Measurements from ENCODE around the gene IDH3A.
"Not testable (repeated sequence)": the region's sequence is repeated elsewhere in the genome, so short reads cannot be mapped to it uniquely, and the experiment has no call there.

IDH3A gene

GRCh38 chr15:78129751-78130287 is 19.3 kb upstream of the IDH3A start:
- no peak for DNase-seq

GRCh38 chr15:78130466-78131294 is 18.5 kb upstream of the IDH3A start:
- no peak for DNase-seq

GRCh38 chr15:78131295-78132061 is 17.7 kb upstream of the IDH3A start, which contains the start of gene CIB2:
Gene CIB2, minus strand, starts transcription at chr15:78131445. Its CDS starts 230 bp downstream, at chr15:78131215.
- peak; percentile 69 for DNase-seq

- DNase-seq: no peak
Observed at GRCh38 chr15:78133801-78134200, 15.4 kb upstream of the IDH3A start.

GRCh38 chr15:78139578-78139977 is 9.6 kb upstream of the IDH3A start:
- no peak for DNase-seq

- no peak for DNase-seq
Observed at GRCh38 chr15:78140292-78140691, 8.9 kb upstream of the IDH3A start.

GRCh38 chr15:78142332-78142731 is 6.8 kb upstream of the IDH3A start:
- DNase-seq: no peak

GRCh38 chr15:78146425-78147154 is 2.6 kb upstream of the IDH3A start:
- DNase-seq: no peak

- no peak for DNase-seq
Observed at GRCh38 chr15:78147566-78147965, 1.6 kb upstream of the IDH3A start.

GRCh38 chr15:78148392-78149067 is 632 bp upstream of the IDH3A start:
- no peak for DNase-seq

GRCh38 chr15:78149805-78150751 is 916 bp downstream of the IDH3A start:
- DNase-seq: peak; percentile 36

GRCh38 chr15:78151075-78151474 is 1.9 kb downstream of the IDH3A start:
- not testable (repeated sequence) for DNase-seq

GRCh38 chr15:78154955-78155354 is 5.8 kb downstream of the IDH3A start:
- DNase-seq: no peak

- DNase-seq: no peak
Observed at GRCh38 chr15:78155355-78155939, 6.3 kb downstream of the IDH3A start.

- DNase-seq: no peak
Observed at GRCh38 chr15:78156653-78157052, 7.5 kb downstream of the IDH3A start.

GRCh38 chr15:78157203-78157602 is 8.0 kb downstream of the IDH3A start:
- no peak for DNase-seq

GRCh38 chr15:78159395-78159794 is 10.2 kb downstream of the IDH3A start:
- DNase-seq: no peak

GRCh38 chr15:78162038-78162437 is 12.9 kb downstream of the IDH3A start:
- no peak for DNase-seq

GRCh38 chr15:78164010-78164409 is 14.8 kb downstream of the IDH3A start:
- no peak for DNase-seq

- DNase-seq: no peak
Observed at GRCh38 chr15:78167227-78167888, 18.2 kb downstream of the IDH3A start.
